OCI-LY7 (cell line): ENCODE measurements around the gene BMI1.

Experiments
- EZH2phosphoT487 ChIP-seq: fragments of 200-600 bp; sonication (generic); IDR thresholded peaks from 2 replicates; pipeline ENCODE4 v1.6.1; 2018; ENCODE audit warnings: low read depth, borderline replicate concordance, mild to moderate bottlenecking, mixed run types, antibody characterized with exemption, low read length, moderate library complexity, mixed read lengths
- TF ChIP-seq, protein P1 (sequence below): fragments of 200-600 bp; sonication (generic); conservative IDR thresholded peaks from 2 replicates; pipeline ENCODE4 v1.5.1; 2014; ENCODE audit warnings: mild to moderate bottlenecking, antibody characterized with exemption, low read length, moderate library complexity, mixed read lengths

DNA sequence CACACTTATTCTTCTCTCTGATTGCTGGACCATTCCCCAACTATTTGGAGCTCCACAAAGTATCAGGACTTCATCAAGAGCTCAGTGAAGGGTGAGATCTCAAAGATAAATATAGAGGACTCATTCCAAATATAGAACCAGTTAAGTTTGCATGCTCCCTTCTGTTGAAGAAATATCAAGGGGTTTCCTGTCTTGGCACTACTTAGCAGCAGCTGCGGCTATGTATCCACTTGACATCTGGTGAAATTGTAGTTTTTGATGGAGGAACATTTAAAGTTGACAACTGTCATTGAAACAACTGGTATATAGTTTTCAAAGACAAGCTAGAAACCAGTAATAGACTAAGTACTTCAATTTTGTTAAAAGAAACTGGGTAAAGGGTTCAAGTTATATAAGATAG, 23.4 kb downstream of the BMI1 start:
- TF ChIP-seq, protein P1, sequence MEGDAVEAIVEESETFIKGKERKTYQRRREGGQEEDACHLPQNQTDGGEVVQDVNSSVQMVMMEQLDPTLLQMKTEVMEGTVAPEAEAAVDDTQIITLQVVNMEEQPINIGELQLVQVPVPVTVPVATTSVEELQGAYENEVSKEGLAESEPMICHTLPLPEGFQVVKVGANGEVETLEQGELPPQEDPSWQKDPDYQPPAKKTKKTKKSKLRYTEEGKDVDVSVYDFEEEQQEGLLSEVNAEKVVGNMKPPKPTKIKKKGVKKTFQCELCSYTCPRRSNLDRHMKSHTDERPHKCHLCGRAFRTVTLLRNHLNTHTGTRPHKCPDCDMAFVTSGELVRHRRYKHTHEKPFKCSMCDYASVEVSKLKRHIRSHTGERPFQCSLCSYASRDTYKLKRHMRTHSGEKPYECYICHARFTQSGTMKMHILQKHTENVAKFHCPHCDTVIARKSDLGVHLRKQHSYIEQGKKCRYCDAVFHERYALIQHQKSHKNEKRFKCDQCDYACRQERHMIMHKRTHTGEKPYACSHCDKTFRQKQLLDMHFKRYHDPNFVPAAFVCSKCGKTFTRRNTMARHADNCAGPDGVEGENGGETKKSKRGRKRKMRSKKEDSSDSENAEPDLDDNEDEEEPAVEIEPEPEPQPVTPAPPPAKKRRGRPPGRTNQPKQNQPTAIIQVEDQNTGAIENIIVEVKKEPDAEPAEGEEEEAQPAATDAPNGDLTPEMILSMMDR = no peak
- TF ChIP-seq EZH2phosphoT487 = no peak
